Purkinje cell (primary cell): Measurements from ENCODE around the gene LPXN. TPM values are rescaled to one million over a fixed set of nuclear protein-coding genes. Genes with fewer than 3 reads are reported as not detected.

Source experiments
- polyA plus RNA-seq: library from polyadenylated mRNA; unstranded; fragments of >200 nt; fragmentation: Nextera tagmentation; gene quantifications from 2 replicates; pipeline ENCODE4 v1.2.1, GENCODE V29; 2014

Gene LPXN
- 3.8 and 5.4 TPM in 2 replicates for polyA plus RNA-seq

DNA sequence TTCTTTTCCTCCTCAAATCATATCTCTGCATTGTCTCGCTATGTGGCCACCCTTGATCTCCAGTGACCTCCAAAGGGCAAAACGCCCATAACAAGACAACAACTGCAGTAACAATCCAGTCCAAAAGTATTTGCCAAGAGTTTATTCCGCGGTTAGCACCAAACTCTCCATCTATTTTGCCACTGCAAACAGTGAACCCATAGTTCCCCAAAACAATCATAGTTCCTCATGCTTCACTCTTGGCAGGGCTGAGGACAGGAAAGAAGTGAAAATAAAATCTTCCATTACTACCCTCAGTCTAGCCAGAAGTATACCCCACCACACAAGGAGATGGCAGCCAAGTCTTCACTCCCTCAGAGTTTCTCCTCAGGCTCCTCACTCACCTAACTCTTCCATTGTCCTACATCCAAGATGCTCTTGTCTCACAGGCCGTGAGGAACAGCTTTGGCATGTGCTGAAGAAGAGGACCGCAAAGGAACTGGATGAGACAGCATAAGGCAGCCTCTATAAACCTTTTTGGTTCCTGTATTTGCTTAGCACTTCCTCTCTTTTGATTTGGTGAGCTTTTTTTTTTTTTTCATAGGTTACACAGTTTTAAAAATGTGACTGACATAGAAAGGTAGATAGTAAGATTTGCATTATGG lies at the start of gene LPXN:
LPXN (minus strand) TSS at position 480 of the 644 bp plus-strand sequence; CDS start at position 396, 84 bp downstream.

DNA sequence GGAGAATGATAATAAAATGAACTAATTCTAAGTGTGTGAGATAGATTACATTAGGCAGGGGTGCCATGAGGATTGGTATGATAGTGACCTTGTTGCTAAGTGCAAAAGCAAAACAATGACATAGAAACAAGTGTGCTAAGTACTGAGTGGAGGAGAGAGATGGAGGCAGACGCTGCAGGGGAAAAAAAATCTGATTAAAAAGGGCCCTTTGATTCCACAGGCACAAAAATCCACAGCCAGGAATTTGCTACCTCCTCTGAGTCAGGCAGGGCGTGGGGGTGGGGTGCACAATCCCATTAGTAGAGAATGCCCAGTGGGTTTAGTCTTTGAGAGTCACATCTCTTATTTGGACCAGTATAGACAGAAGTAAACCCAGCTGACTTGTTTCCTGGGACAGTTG lies 46.7 kb upstream of the LPXN start, which contains the start of gene CNTF:
CNTF (plus strand) TSS at position 322 of the 400 bp plus-strand sequence. CDS start 88 bp downstream, outside the sequence.

DNA sequence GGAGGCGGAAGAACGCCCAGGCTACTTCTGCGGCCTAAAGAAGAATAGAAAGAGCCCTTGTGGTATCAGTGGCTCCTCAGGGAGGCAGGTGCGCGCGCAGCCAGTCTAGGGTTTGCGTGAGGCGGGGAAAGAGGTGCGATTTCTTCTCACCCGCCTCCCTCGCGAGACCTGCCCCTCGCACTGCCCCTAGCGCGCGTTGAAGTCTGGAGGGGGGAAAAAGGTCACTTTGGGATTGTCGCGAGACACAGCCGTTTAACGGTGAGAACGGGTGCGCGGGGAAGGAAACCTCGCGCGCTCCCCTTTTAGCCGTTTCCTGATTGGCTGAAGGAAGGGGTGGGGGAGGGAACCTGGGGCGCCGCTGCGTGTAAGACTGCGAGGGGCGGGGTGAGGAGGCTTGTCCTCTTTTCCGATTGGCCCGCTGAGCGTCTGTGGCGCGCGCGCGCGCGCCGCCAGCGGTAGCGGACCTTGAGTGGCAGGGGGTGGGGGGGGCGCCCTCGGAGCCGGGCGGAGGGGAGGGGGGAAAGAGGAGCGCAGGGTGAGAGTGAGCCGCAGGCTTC lies 3.1 kb upstream of the LPXN start, which contains the start of gene ZFP91:
ZFP91 (plus strand) TSS at position 429 of the 557 bp plus-strand sequence. CDS start 219 bp downstream, outside the sequence.

DNA sequence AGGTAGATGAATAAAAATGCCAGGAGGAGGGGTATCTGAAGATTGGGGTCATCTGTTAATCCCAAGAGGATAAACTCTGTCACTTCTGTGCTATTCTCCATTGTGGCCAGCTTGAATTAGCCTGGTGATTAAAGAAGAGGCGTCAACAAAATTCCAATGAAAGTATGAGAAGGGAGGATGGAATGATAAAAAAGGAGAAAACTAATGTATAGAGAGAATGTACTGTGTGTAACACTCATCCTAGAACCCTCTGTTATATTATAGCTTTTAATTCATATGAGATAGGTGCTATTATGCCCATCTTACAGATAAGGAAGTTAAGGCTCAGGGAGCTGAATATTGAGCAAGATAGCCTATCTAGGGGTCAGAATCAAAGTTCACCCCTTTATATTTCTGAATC lies 67.7 kb downstream of the LPXN start, which contains the start of gene OR5B21:
OR5B21 (minus strand) TSS at position 101 of the 400 bp plus-strand sequence; CDS start at position 101, 0 bp downstream.

Other genes with a start within 250 kb of the LPXN start
- not detected in 2 replicates for gene OR5B17, start 216.8 kb downstream of the LPXN start, polyA plus RNA-seq
- gene OR5B3, start 169.0 kb downstream of the LPXN start, polyA plus RNA-seq, result not detected in 2 replicates
- gene OR5B2, start 147.7 kb downstream of the LPXN start, polyA plus RNA-seq, result not detected in 2 replicates
- gene OR5B12, start 133.6 kb downstream of the LPXN start, polyA plus RNA-seq, result not detected in 2 replicates
- not detected in 2 replicates for gene OR5B21, start 67.8 kb downstream of the LPXN start, polyA plus RNA-seq
- 17.1 and 23.0 TPM in 2 replicates for gene ZFP91, start 3.2 kb upstream of the LPXN start, polyA plus RNA-seq
- gene CNTF, start 46.8 kb upstream of the LPXN start, polyA plus RNA-seq, result not detected in 2 replicates
- gene GLYAT, start 156.1 kb upstream of the LPXN start, polyA plus RNA-seq, result not detected in 2 replicates